Cardiac muscle cell (in vitro differentiated cells and primary cell): ENCODE measurements around the gene MYH10. TPM values are rescaled to one million over a fixed set of nuclear protein-coding genes. Genes with fewer than 3 reads are reported as not detected.
A peak's percentile ranks its signal among the peaks of the same experiment; 100 is the strongest.

ENCODE experiments used
- DNase-seq, 2 donors: peaks; one replicate each; pipeline versions ENCODE4 v3.0.0 to v3.0.0-alpha.2; 2010 to 2017; ENCODE audit warnings: low read depth in 1 of 2, low spot score in 1 of 2
- H3K27ac ChIP-seq: fragments of 200-600 bp; sonication (generic); 2 replicates; pipeline ENCODE4 v1.5.1; 2016
- H3K27me3 ChIP-seq: fragments of 200-600 bp; sonication (generic); 2 replicates; pipeline ENCODE4 v1.6.0; 2016; ENCODE audit warnings: control low read depth
- H3K36me3 ChIP-seq: fragments of 200-600 bp; sonication (generic); 2 replicates; pipeline ENCODE4 v1.5.1; 2016; ENCODE audit warnings: control low read depth
- H3K4me1 ChIP-seq: fragments of 200-600 bp; sonication (generic); 2 replicates; pipeline ENCODE4 v1.8.1; 2017; ENCODE audit warnings: low read depth, mild to moderate bottlenecking, mixed run types
- H3K4me3 ChIP-seq: fragments of 200-600 bp; sonication (generic); 2 replicates; pipeline ENCODE4 v1.5.1; 2016; ENCODE audit warnings: mild to moderate bottlenecking
- H3K9me3 ChIP-seq: fragments of 200-600 bp; sonication (generic); 2 replicates; pipeline ENCODE4 v1.5.1; 2017; ENCODE audit warnings: low read depth, mild to moderate bottlenecking, control low read depth
- polyA plus RNA-seq: library from polyadenylated mRNA; unstranded; fragments of >200 nt; fragmentation: Nextera tagmentation; extraction: Ambion mirVana; gene quantifications from 2 replicates; pipeline ENCODE4 v1.2.1, GENCODE V29; 2016
- total RNA-seq: library from RNA; depleted of rRNA; stranded (reverse); fragments of >200 nt; gene quantifications from 2 replicates; pipeline ENCODE4 v1.2.3, GENCODE V29; 2016
- TF ChIP-seq, protein P1 (sequence below): IDR thresholded peaks from 2 replicates; pipeline ENCODE4 v1.5.1; 2012; ENCODE audit warnings: low read depth, mild to moderate bottlenecking, low read length

The MYH10 gene
- total and polyA plus RNA-seq, 2 experiments from 2014 or later: 147 to 194 TPM

DNA sequence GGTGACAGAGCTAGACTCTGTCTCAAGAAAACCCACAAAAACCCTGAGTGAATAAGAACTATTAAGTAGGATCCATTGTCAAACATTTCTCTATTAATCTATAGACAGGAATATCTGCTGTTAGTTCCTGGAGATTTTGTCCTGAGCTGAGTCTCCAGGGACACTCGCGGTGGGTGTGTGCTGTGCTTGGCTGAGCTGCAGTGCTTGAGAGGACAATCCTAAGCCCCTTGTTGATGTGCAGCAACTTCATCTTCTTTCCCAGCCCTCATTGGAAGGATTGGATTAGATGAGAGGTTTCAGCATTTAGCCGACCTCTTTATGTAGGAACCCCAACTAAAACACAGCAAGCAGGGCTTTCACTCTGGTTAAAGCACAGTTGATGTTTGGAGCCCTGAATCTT, 161.5 kb downstream of the MYH10 start:
- no peak for DNase-seq
- H3K27ac ChIP-seq: no peak overlapping the region
- TF ChIP-seq, protein P1, sequence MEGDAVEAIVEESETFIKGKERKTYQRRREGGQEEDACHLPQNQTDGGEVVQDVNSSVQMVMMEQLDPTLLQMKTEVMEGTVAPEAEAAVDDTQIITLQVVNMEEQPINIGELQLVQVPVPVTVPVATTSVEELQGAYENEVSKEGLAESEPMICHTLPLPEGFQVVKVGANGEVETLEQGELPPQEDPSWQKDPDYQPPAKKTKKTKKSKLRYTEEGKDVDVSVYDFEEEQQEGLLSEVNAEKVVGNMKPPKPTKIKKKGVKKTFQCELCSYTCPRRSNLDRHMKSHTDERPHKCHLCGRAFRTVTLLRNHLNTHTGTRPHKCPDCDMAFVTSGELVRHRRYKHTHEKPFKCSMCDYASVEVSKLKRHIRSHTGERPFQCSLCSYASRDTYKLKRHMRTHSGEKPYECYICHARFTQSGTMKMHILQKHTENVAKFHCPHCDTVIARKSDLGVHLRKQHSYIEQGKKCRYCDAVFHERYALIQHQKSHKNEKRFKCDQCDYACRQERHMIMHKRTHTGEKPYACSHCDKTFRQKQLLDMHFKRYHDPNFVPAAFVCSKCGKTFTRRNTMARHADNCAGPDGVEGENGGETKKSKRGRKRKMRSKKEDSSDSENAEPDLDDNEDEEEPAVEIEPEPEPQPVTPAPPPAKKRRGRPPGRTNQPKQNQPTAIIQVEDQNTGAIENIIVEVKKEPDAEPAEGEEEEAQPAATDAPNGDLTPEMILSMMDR: no peak
- H3K9me3 ChIP-seq: no peaks in the 10 kb centered on the region
- peaks cover 14% of the 10 kb centered on the region for H3K4me1 ChIP-seq
- no peaks in the 10 kb centered on the region for H3K27me3 ChIP-seq
- peaks cover 21% of the 10 kb centered on the region for H3K36me3 ChIP-seq
- H3K4me3 ChIP-seq: no peak overlapping the region

- TF ChIP-seq, protein P1: no peak
- Histone ChIP-seq H3K4me3 (no peak overlapping the region), H3K27ac (no peak overlapping the region), H3K27me3 (no peaks in the 10 kb centered on the region), H3K36me3 (peaks cover 15% of the 10 kb centered on the region), H3K4me1 (peaks cover 14% of the 10 kb centered on the region), H3K9me3 (no peaks in the 10 kb centered on the region)
- no peak for DNase-seq
Measured at GRCh38 chr17:8468127-8468526, 162.4 kb downstream of the MYH10 start.

- H3K27me3 ChIP-seq: no peaks in the 10 kb centered on the region
- no peak overlapping the region for H3K4me3 ChIP-seq
- DNase-seq: no peak
- H3K9me3 ChIP-seq: no peaks in the 10 kb centered on the region
- TF ChIP-seq, protein P1: no peak
- H3K27ac ChIP-seq: no peak overlapping the region
- peaks cover 16% of the 10 kb centered on the region for H3K36me3 ChIP-seq
- H3K4me1 ChIP-seq: peaks cover 14% of the 10 kb centered on the region
Measured at GRCh38 chr17:8467527-8467926, 163.0 kb downstream of the MYH10 start.

DNA sequence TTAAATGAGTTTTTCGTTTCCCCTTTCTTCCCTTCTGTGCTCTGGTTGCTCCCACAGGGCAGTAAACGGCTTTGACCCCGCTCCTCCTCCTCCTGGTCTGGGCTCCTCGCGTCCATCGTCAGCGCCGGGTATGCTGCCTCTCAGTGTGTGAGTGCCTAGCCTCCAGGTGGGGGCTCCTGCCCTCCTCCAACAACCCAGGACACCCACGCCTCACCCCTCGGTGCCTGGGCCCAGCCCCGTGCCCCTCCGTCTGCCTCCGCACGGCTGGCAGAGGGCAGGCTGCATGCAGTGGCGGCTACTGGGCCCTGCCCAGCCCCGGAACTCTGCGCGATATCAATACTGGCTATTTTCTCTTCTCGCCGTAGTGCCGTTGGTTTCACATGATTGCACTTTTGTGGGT, 163.7 kb downstream of the MYH10 start:
- TF ChIP-seq, protein P1: no peak
- Histone ChIP-seq H3K4me3 (no peak overlapping the region), H3K27ac (no peak overlapping the region), H3K27me3 (no peaks in the 10 kb centered on the region), H3K36me3 (peaks cover 19% of the 10 kb centered on the region), H3K4me1 (peaks cover 14% of the 10 kb centered on the region), H3K9me3 (no peaks in the 10 kb centered on the region)
- no peak for DNase-seq

- Histone ChIP-seq H3K27me3 (no peaks in the 10 kb centered on the region), H3K27ac (peak overlapping the region; percentile 25), H3K4me3 (no peak overlapping the region), H3K4me1 (peaks cover 14% of the 10 kb centered on the region), H3K36me3 (peaks cover 22% of the 10 kb centered on the region), H3K9me3 (no peaks in the 10 kb centered on the region)
- DNase-seq: peak in 1 of 2 donors; percentile 31
- TF ChIP-seq, protein P1: no peak
Measured at GRCh38 chr17:8466456-8466855, 164.1 kb downstream of the MYH10 start.

- Histone ChIP-seq H3K4me1 (peaks cover 14% of the 10 kb centered on the region), H3K36me3 (peaks cover 29% of the 10 kb centered on the region), H3K4me3 (no peak overlapping the region), H3K27ac (peak overlapping the region; percentile 72), H3K27me3 (no peaks in the 10 kb centered on the region), H3K9me3 (no peaks in the 10 kb centered on the region)
- DNase-seq: no peak
- TF ChIP-seq, protein P1: no peak
Measured at GRCh38 chr17:8465759-8466158, 164.8 kb downstream of the MYH10 start.
